GDM1 (cell line): ENCODE data around the gene GRIK4.
"Not testable (repeated sequence)": the region's sequence is repeated elsewhere in the genome, so short reads cannot be mapped to it uniquely, and the experiment has no call there.

Experiments used
- DNase-seq: peaks from one replicate; lab custom pipeline; 2025; lab: John Stamatoyannopoulos, UW

Gene GRIK4

DNA sequence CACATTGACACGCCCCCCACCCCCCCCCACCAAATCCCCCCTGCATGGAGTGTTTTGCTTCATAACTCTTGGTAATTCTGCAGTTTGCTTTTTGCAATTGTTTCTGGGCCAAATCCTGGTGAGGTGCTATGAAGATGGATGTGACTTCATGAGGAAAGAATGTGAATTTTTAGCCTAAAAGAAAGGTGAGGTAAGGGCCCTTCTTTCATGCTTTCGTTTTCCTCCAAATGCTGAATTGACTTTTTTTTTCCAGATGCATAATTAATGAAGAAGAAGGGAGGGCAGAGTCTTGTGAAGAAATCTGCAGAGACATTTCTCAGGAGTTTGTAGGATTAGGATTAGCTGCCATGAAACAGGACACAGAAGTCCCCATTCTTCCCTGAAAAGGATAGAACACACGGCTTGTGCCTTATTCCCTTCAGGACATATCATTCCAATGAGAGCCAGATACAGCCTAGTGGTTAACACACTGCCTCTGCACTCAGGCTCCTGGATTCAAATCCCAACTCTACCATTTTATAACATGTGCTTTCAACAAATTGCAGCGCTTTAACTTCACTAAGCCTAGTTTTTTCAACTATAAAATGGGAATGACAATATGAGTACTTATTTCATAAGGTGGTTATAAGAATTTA is 492.8 kb downstream of the GRIK4 start:
- no peak for DNase-seq

DNA sequence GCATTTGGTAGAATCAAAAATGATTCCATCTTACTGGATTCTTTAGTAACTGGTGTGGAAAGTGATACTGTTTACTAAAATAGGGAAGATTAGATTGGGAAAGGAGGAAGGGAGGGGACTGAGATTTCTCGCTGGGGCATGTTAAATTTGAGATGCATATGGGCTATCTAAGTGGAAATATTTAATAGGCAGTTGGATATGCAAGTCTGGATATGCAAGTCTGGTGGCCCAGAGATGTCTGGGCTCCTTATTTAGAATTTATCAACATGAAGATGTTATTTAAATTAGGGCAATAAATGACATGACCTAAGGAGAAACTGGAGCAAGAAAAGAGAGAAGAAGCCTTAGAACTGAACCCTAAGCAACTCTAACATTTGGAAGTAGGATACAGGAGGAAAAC is 495.4 kb downstream of the GRIK4 start:
- DNase-seq, result no peak

DNA sequence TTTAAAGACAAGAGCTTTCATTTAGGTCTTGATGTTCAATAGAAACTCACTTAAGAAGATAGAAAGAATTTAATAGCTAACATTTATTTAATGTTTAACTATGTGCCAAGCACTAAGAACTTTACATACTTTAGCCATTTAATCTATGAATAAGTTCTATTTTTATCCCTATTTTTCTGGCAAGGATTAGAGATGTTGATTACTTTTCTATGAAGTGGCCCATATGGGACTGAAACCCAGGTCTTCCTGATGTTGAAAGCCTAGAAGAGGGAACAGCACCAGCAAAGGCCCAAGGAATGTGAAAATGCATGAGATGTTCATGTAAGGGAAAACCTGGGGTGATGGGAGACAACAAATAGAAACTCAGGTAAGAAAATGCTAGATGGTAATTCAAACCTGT is 497.0 kb downstream of the GRIK4 start:
- DNase-seq, result no peak

DNA sequence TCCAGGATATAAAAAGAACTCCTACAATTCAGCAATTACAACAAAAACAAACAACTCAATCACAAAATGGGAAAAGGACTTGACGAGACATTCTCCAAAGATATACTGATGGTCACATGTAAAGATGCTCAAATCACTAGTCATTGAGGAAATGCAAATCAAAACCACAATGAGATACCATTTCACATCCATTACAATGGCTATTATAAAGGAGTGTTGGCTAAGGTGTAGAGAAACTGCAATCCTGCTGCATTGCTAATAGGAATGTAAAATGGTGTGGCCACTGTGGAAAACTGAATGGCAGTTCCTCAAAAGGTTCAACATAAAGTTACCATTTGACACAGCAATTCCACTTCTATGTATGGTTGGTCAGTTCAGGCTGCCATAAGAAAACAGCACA is 500.5 kb downstream of the GRIK4 start:
- DNase-seq, result no peak

DNA sequence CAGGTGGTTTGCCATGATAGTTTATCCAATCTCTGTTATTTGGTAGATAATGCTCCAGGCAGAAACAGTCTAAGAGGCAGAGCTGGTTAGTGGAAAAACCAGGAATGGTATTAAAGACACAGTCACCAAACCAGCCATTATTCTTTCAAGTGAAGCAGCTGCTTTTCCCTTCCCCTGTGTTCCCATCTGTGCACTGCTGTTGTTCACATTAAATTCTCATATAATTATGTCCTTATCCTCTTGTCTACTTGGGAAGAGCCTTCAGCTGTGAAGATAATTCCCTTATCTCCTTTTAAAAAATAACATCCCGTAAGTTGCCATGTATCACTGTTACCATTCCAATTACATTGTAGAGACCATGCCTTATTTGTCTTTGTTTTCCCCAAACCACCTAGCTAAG is 507.2 kb downstream of the GRIK4 start:
- no peak for DNase-seq

DNA sequence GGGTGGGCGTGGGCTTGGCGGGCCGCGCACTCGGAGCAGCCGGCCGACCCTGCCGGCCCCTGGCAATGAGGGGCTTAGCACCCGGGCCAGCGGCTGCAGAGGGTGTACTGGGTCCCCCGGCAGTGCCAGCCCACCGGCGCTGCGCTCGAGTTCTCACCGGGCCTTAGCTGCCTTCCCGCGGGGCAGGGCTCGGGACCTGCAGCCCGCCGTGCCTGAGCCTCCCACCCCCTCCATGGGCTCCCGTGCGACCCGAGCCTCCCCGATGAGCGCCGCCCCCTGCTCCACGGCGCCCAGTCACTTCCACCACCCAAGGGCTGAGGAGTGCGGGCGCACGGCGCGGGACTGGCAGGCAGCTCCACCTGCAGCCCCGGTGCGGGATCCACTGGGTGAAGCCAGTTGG is 510.2 kb downstream of the GRIK4 start:
- DNase-seq, result not testable (repeated sequence)

DNA sequence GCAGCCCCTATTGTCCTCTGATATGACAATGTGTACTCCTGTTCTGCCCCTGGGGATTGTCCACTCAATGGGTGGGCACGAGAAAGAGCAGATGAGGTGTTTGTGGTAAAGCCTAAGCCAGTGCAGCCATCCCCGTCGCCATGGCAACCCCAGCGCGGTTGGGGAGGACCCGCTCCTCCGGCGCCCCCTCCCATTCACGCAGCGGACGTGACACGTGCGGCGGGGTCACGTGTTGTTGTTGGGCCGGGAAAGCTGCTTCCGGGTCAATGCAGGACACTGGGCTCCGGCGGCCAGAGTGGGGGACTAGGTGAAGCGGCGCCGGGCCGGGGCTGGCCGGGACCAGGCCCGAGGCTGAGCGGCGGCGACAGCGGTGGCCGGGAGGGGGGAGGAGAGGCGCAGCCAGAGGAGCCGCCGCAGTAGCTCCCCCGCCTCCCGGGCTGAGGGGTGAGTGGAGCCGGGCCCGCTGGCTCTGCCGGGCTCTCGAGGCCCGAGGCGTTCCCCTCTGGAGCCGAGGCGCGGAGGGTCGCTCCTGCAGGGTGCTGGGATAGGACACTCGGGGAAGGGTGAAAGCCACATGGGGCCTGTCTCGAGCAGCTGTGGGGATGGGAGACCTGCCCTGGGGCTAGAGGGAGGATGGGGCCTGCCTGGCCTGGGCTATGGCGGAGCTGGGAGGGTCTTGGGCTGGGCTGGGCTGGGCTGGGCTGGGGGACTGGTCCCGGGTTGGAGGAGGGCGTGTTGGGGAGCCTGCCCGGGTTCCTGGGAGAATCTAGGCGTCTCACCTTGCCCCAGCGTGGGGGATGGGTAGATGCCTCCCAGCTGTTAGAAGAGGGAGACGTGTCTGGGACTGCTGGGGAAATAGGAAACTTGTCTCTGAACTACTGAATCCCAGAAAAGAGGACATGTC is 512.6 kb downstream of the GRIK4 start, which contains the start of gene TBCEL:
TSS of gene TBCEL (plus strand) at position 255 of the 904 bp plus-strand sequence. CDS start 21,589 bp downstream, outside the sequence.
- DNase-seq, result peak; percentile 69

DNA sequence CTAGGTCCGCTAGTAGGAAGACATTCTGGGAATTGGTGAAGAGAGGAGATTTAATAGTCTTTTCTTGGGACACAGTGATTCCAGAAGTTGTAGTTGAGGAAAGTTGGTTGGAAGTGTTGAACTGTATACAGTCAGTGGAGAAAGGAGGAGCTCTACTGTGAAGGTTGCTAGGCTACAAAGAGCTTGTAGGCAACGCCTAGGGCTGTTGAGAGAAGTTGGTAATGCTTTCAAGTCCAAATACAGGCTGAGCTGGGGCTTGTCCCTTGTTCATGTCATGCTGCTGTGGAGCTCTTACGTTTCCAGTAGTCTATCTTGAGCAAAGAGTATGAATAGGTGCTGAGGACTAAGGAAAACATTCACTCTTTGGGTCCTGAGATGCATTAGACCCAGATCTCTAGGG is 513.4 kb downstream of the GRIK4 start:
- DNase-seq, result no peak

DNA sequence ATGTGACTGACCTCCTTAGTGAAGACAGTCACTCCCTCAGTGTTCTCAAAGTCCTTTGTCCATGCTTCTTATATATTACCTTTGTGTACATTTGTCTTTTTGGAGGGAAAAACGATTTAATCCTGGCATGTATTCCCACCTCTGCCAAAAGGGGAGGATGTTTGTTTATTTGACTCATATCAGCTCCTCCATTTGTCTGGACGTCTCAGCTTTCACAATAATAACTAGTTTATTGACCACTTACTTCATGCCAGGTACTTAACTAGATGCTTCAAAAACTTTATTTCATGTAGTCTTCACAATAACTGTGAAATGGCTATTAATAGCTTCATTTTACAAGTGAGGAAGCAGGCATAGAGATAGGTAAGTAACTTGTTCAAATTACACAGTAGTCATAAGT is 517.6 kb downstream of the GRIK4 start:
- no peak for DNase-seq

DNA sequence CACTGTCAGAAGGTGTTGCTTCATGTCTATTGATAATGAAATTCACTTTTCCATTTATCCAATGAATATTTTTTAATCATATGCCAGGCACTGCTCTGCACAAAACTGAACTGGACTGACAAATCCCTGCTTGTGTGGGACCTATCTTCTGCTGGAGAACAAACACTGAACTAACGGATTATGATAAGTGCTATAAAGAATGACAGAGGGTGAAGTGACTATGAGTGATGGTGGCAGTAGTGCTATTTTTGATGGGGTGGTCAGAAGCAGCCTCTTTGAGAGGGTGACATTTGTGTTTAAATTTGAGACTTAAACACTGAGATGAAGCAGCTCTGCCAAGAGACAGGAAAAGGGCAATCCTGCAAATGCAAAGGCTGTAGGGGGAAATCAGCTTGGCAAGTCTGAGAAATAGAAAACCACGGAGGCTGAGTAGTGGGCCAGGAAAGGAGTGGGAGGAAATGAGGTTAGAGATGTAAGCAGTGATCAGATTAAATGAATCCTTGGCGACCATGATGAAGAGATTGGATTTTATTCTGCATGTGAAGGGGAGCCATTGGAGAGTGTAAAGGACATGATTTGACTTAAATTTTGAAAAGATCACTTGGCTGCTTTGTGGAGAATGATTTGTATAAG is 518.4 kb downstream of the GRIK4 start:
- no peak for DNase-seq

DNA sequence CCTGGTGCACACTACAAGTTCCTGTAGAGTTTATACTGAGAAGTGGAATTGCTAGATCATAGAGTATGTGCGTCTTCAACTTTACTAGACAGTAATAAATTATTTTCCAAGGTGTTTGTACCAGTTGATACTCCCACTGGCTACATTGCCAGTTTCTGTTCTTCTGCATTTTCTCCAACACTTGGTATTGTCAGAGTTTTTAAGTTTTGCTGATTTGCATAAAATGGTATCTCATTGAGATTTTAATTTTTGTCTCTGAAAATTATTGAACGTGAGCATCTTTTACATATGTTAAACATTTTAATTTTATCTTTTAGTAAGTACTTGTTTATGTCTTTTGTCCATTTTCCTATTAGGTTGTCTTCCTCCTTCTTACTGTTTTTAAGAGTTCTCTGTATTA is 519.6 kb downstream of the GRIK4 start:
- DNase-seq, result no peak

DNA sequence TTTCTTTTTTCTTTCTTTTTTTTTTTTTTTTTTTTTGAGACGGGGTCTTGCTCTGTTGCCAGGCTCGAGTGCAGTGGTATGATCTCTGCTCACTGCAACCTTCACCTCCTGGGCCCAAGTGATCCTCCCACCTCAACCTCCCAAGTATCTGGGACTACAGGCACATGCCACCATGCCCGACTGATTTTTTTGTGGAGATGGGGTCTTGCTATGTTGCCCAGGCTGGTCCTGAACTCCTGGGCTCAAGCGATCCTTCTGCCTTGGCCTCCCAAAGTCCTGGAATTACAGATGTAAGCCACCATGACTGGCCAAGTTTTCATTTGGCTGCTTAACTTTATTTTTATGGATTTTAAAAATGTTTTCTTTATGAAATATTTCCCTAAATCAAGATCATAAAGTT is 520.1 kb downstream of the GRIK4 start:
- DNase-seq, result not testable (repeated sequence)

DNA sequence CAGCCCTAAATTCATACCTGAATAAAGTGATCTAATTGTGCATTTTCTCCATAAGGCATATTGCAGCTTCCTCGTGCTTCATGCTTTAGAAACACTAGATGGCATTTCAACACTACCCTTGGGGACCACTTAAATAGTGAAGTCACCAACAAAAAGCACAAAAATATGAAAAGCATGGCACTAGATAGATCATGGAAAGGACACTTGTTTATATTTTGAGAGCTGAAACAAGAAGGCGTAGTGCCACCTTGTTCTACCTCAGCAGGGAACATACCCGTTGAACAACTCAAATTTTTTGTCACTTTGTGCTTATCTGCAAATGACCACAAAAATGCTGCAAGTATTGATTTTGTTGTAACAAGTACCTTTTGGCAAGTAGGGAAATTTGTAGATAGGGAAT is 521.0 kb downstream of the GRIK4 start:
- DNase-seq, result no peak

DNA sequence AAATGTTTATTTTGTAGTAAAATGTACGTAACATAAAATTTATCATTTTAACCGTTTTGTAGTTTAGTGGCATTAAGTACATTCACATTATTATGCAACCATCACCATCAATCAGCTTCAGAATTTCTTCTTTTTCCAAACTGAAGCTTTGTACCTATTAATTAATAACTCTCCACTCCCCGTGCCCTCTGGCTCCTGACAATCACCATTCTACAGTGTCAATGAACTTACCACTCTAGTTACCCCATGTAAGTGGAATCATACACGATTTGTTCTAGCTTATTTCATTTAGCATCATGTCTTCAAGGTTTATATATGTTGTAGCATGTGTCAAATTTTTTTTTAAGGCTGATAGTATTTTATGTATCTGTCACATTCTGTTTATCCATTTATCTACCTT is 522.1 kb downstream of the GRIK4 start:
- no peak for DNase-seq

DNA sequence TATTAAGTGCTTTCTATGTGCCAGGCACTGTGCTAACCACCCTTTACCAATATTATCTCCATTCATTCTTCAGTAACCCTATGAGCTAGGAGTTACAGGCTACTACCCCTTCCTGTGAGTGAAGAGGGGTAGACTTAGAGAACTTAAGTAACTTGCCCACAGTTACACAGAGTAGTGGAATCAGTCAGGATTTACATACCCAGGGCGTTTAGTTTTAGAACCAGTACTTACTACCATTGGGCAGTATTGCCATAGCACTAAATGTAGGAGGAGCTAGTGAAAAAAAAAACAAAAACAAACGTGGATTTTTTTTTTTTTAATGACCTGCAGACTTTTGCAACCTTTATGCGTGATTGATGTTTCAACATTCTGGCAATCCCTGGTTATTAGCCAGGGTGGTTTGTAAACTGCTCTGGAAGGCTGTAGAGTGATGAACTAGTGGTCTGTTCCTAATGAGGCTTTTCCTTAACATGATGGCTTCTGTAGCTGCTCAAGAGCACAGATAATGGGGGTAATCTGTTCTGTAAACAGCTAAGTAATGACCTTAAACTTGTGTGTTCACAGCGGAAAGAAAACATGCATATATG is 523.7 kb downstream of the GRIK4 start:
- DNase-seq, result no peak

DNA sequence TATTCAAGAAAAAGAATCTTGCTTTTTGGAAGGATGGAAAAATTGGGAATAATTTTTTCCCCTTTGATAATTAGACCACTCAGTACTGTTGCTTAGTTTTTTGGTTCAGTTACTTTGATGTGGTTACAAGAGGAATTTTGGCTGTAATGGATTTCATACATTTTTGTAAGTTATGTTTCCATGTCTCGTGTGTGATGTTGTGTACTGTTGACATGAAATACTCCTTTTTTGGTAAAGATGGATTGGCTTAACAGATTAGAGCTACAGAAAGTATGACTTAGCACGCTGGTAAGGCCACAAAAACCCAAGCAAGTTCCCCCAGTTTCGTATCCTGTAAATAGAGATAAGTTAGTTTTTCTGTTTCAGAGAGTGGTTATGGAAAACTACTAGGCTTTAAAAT is 524.2 kb downstream of the GRIK4 start:
- no peak for DNase-seq

DNA sequence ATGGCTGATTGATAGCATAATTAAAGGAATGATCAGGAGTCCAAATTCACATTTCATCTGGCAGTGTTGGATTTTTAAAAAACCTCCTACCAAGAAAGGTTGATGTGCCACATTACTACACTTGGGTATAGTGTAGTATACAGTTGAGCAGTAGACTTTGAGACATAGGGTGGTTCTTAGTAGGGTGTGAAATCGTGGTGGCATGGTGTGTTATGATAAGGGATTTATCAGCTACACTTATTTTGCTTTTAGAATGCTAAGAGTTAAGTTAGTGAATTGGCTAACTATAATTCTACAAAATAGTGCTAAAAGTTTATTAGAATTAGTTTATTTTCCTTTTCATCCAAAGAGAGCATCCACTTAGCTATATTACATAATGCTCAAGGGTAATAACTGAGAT is 525.5 kb downstream of the GRIK4 start:
- DNase-seq, result no peak
